K562 (cell line): ENCODE measurements around the gene UBXN11. TPM values are rescaled to one million over a fixed set of nuclear protein-coding genes. Genes with fewer than 3 reads are reported as not detected.
A peak's percentile ranks its signal among the peaks of the same experiment; 100 is the strongest.

Experiments
- CBFA2T2 ChIP-seq: fragments of 450-650 bp; conservative IDR thresholded peaks from 2 replicates; pipeline ENCODE4 v1.6.1; 2017; ENCODE audit warnings: mild to moderate bottlenecking
- IRF2 ChIP-seq: sonication (generic); formaldehyde crosslinking; IDR thresholded peaks from 2 replicates; pipeline ENCODE4 v1.8.1; 2022; ENCODE audit warnings: mild to moderate bottlenecking, missing genetic modification reagents
- KDM5B ChIP-seq: fragments of 200-600 bp; sonication (generic); IDR thresholded peaks from 2 replicates; pipeline ENCODE4 v1.6.1; 2012; ENCODE audit warnings: low read depth, mild to moderate bottlenecking, moderate library complexity, low read length, control low read depth, inconsistent platforms; ENCODE audit not compliant: insufficient replicate concordance
- KLF1 ChIP-seq: fragments of 450-650 bp; IDR thresholded peaks from 2 replicates; pipeline ENCODE4 v1.6.1; 2016; ENCODE audit warnings: missing genetic modification characterization, missing compliant biosample characterization
- MCM5 ChIP-seq: fragments of 450-650 bp; IDR thresholded peaks from 2 replicates; pipeline ENCODE4 v1.6.1; 2016; ENCODE audit warnings: low read depth
- POLR2G ChIP-seq: fragments of 200-400 bp; formaldehyde crosslinking; IDR thresholded peaks from 2 replicates; pipeline ENCODE4 v1.6.1; 2017; ENCODE audit warnings: low read depth, mild to moderate bottlenecking, antibody characterized with exemption, low read length, moderate library complexity
- SUPT5H ChIP-seq: fragments of 450-650 bp; IDR thresholded peaks from 2 replicates; pipeline ENCODE4 v1.6.1; 2016
- YBX1 ChIP-seq: fragments of 450-650 bp; IDR thresholded peaks from 2 replicates; pipeline ENCODE4 v1.7.1; 2016; ENCODE audit warnings: mild to moderate bottlenecking
- ZKSCAN8 ChIP-seq: fragments of 200-800 bp; sonication (Bioruptor generic); IDR thresholded peaks from 2 replicates; pipeline ENCODE4 v1.6.1; 2016; ENCODE audit warnings: missing genetic modification characterization, missing compliant biosample characterization
- ZNF347 ChIP-seq: fragments of 450-650 bp; formaldehyde crosslinking; IDR thresholded peaks from 2 replicates; pipeline ENCODE4 v1.4.0; 2020; ENCODE audit warnings: low read depth, mild to moderate bottlenecking, moderate library complexity
- ZNF41 ChIP-seq: fragments of 250-450 bp; sonication (Bioruptor Pico); conservative IDR thresholded peaks from 2 replicates; pipeline ENCODE4 v1.4.0; 2020; ENCODE audit warnings: mild to moderate bottlenecking
- ZNF76 ChIP-seq: fragments of 250-450 bp; sonication (Bioruptor Pico); IDR thresholded peaks from 2 replicates; pipeline ENCODE4 v1.4.0; 2020; ENCODE audit warnings: mild to moderate bottlenecking, moderate library complexity, borderline replicate concordance
- polyA plus RNA-seq, 8 experiments: library from polyadenylated mRNA; depleted of rRNA in 4 of 8; stranded (reverse) in 5 of 8; unstranded in 3 of 8; fragments of >200 nt; fragmentation: Nextera tagmentation in 2 of 8; fragmentation: Illumina TruSeq in 1 of 8; extraction: Ambion mirVana in 2 of 8; extraction: Trizol in 1 of 8; gene quantifications; 2 replicates each; pipeline versions ENCODE4 v1.2.1 to v1.2.3, GENCODE V29; 2011 to 2014; ENCODE audit warnings: inconsistent platforms in 1 of 8, missing spikeins in 1 of 8
- total RNA-seq, 7 experiments: library from RNA; depleted of rRNA in 6 of 7; stranded (reverse); fragments of >200 nt in 6 of 7; fragmentation: Illumina TruSeq in 2 of 7; extraction: Trizol in 2 of 7; gene quantifications; 2 replicates each; pipeline versions ENCODE4 v1.2.1 to v1.2.3, GENCODE V29; 2011 to 2021; ENCODE audit warnings: low replicate concordance in 1 of 7
- TF ChIP-seq, protein P1 (sequence below): fragments of 450-650 bp; formaldehyde crosslinking; IDR thresholded peaks from 2 replicates; pipeline ENCODE4 v1.4.0; 2020; ENCODE audit warnings: mild to moderate bottlenecking, moderate library complexity
- TF ChIP-seq, protein P2 (sequence below): fragments of 450-650 bp; IDR thresholded peaks from 2 replicates; pipeline ENCODE4 v1.6.1; 2016; ENCODE audit warnings: antibody characterized with exemption
- TF ChIP-seq, protein P3 (sequence below): sonication (generic); formaldehyde crosslinking; IDR thresholded peaks from 2 replicates; pipeline ENCODE4 v1.9.0; 2022; ENCODE audit warnings: mild to moderate bottlenecking, missing genetic modification reagents
- TF ChIP-seq, protein P4 (sequence below), 2 experiments: fragments of 200-800 bp in 1 of 2; sonication (Bioruptor generic) in 1 of 2; sonication (generic) in 1 of 2; formaldehyde crosslinking in 1 of 2; IDR thresholded peaks in 1 of 2; conservative IDR thresholded peaks in 1 of 2; 2 replicates each; pipeline versions ENCODE4 v1.5.0 to v1.6.1; 2016 to 2020; ENCODE audit warnings: missing compliant biosample characterization in 1 of 2, missing genetic modification characterization in 1 of 2, missing genetic modification reagents in 1 of 2
- TF ChIP-seq, protein P5 (sequence below): fragments of 250-450 bp; sonication (Bioruptor Pico); IDR thresholded peaks from 2 replicates; pipeline ENCODE4 v1.9.0; 2021; ENCODE audit warnings: mild to moderate bottlenecking
- TF ChIP-seq, protein P6 (sequence below): fragments of 250-450 bp; sonication (Bioruptor Pico); IDR thresholded peaks from 2 replicates; pipeline ENCODE4 v1.6.1; 2021; ENCODE audit warnings: mild to moderate bottlenecking
- TF ChIP-seq, protein P7 (sequence below): IDR thresholded peaks from 3 replicates; pipeline ENCODE4 v1.6.1; 2011; ENCODE audit warnings: borderline replicate concordance, mild to moderate bottlenecking; ENCODE audit not compliant: insufficient read length, insufficient read depth

Gene UBXN11
- total and polyA plus RNA-seq, 9 of the 15 experiments (the other 6 are each of a cell fraction or from before 2014, with no cell fraction given) = 0.48 to 34.3 (median 11.3) TPM

DNA sequence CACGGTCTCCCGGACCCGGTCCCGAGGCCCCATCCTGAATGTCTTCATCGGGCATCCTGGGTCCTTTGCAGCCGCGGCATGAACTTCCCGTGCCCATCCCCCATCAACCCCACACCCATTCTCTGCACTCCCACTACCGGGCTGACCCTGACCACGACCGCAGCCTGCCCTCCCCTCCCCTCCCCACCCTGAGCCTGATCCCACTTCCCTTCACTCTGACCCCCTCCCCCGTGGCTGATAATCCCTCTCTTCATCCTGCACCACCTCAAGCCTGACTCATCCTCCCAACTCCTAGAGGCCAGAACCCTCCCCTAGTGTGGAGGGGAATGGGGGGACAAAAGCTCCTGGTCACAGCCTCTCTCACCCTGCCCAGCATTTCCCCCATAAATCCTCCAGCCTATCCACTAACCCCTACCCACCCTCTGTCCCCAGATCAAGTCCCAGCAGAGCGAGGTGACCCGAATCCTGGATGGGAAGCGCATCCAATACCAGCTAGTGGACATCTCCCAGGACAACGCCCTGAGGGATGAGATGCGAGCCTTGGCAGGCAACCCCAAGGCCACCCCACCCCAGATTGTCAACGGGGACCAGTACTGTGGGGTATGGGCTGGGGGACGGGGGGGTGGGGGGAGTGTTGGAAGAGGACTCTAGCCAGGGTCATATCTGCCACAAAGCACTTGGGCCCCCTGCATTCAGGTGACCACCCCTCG lies 25.9 kb downstream of the UBXN11 start (continued):
- TF ChIP-seq, protein P1, sequence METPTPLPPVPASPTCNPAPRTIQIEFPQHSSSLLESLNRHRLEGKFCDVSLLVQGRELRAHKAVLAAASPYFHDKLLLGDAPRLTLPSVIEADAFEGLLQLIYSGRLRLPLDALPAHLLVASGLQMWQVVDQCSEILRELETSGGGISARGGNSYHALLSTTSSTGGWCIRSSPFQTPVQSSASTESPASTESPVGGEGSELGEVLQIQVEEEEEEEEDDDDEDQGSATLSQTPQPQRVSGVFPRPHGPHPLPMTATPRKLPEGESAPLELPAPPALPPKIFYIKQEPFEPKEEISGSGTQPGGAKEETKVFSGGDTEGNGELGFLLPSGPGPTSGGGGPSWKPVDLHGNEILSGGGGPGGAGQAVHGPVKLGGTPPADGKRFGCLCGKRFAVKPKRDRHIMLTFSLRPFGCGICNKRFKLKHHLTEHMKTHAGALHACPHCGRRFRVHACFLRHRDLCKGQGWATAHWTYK (CRISPR knock-in tag) = no peak
- TF ChIP-seq POLR2G = no peak
- no peak for TF ChIP-seq YBX1
- TF ChIP-seq, protein P2, sequence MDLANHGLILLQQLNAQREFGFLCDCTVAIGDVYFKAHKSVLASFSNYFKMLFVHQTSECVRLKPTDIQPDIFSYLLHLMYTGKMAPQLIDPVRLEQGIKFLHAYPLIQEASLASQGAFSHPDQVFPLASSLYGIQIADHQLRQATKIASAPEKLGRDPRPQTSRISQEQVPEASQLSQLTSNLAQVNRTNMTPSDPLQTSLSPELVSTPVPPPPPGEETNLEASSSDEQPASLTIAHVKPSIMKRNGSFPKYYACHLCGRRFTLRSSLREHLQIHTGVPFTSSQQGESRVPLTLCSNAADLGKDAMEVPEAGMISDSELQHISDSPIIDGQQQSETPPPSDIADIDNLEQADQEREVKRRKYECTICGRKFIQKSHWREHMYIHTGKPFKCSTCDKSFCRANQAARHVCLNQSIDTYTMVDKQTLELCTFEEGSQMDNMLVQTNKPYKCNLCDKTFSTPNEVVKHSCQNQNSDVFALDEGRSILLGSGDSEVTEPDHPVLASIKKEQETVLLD = peak; percentile 64; the same call in 1 of the 2 replicates
- TF ChIP-seq CBFA2T2 = no peak; the same call in 1 of the 2 replicates
- TF ChIP-seq, protein P3, sequence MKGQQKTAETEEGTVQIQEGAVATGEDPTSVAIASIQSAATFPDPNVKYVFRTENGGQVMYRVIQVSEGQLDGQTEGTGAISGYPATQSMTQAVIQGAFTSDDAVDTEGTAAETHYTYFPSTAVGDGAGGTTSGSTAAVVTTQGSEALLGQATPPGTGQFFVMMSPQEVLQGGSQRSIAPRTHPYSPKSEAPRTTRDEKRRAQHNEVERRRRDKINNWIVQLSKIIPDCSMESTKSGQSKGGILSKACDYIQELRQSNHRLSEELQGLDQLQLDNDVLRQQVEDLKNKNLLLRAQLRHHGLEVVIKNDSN (CRISPR knock-in tag) = no peak
- TF ChIP-seq ZKSCAN8 = no peak
- TF ChIP-seq, protein P4, sequence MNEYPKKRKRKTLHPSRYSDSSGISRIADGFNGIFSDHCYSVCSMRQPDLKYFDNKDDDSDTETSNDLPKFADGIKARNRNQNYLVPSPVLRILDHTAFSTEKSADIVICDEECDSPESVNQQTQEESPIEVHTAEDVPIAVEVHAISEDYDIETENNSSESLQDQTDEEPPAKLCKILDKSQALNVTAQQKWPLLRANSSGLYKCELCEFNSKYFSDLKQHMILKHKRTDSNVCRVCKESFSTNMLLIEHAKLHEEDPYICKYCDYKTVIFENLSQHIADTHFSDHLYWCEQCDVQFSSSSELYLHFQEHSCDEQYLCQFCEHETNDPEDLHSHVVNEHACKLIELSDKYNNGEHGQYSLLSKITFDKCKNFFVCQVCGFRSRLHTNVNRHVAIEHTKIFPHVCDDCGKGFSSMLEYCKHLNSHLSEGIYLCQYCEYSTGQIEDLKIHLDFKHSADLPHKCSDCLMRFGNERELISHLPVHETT (CRISPR knock-in tag; conservative IDR thresholded peaks at IDR 0.05 in 1 of 2, IDR thresholded peaks at IDR 0.05 in 1 of 2) = peak in 1 of 2 experiments; percentile 37; a peak in 1 of 4 replicates
- no peak for TF ChIP-seq IRF2 (CRISPR knock-in tag)
- TF ChIP-seq, protein P5, sequence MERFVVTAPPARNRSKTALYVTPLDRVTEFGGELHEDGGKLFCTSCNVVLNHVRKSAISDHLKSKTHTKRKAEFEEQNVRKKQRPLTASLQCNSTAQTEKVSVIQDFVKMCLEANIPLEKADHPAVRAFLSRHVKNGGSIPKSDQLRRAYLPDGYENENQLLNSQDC (CRISPR knock-in tag) = no peak
- TF ChIP-seq SUPT5H = peak; percentile 18; the same call in 1 of the 2 replicates
- TF ChIP-seq KLF1 = no peak
- TF ChIP-seq ZNF41 (CRISPR knock-in tag) = no peak
- TF ChIP-seq, protein P6, sequence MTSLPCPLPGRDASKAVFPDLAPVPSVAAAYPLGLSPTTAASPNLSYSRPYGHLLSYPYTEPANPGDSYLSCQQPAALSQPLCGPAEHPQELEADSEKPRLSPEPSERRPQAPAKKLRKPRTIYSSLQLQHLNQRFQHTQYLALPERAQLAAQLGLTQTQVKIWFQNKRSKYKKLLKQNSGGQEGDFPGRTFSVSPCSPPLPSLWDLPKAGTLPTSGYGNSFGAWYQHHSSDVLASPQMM (CRISPR knock-in tag) = no peak
- TF ChIP-seq KDM5B = no peak
- no peak for TF ChIP-seq ZNF76 (CRISPR knock-in tag)
- no peak for TF ChIP-seq MCM5
- TF ChIP-seq, protein P7, sequence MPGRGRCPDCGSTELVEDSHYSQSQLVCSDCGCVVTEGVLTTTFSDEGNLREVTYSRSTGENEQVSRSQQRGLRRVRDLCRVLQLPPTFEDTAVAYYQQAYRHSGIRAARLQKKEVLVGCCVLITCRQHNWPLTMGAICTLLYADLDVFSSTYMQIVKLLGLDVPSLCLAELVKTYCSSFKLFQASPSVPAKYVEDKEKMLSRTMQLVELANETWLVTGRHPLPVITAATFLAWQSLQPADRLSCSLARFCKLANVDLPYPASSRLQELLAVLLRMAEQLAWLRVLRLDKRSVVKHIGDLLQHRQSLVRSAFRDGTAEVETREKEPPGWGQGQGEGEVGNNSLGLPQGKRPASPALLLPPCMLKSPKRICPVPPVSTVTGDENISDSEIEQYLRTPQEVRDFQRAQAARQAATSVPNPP = no peak
- 0 out of 2 replicates have a peak, but pooled peaks have one; percentile 1 for TF ChIP-seq ZNF347
